Panc1 (cell line): ENCODE measurements around the gene GPD2.

ENCODE experiments used
- POLR2AphosphoS5 ChIP-seq: IDR thresholded peaks from 2 replicates; pipeline ENCODE4 v1.6.1; 2012; ENCODE audit warnings: mild to moderate bottlenecking, low read depth, low read length, moderate library complexity
- SIN3A ChIP-seq: IDR thresholded peaks from 2 replicates; pipeline ENCODE4 v1.6.1; 2012; ENCODE audit warnings: low read depth, mild to moderate bottlenecking, low read length, moderate library complexity, borderline replicate concordance; ENCODE audit not compliant: insufficient read depth
- TF ChIP-seq, protein P1 (sequence below): fragments of 450-650 bp; IDR thresholded peaks from 2 replicates; pipeline ENCODE4 v1.5.1; 2017; ENCODE audit warnings: mild to moderate bottlenecking
- TF ChIP-seq, protein P2 (sequence below), 2 experiments: IDR thresholded peaks; 2 replicates each; pipeline ENCODE4 v1.6.1; 2011 to 2012; ENCODE audit warnings: low read depth in 2 of 2, control low read depth in 1 of 2, low read length in 1 of 2, mild to moderate bottlenecking in 1 of 2, moderate library complexity in 1 of 2; ENCODE audit not compliant: insufficient read depth in 1 of 2

DNA sequence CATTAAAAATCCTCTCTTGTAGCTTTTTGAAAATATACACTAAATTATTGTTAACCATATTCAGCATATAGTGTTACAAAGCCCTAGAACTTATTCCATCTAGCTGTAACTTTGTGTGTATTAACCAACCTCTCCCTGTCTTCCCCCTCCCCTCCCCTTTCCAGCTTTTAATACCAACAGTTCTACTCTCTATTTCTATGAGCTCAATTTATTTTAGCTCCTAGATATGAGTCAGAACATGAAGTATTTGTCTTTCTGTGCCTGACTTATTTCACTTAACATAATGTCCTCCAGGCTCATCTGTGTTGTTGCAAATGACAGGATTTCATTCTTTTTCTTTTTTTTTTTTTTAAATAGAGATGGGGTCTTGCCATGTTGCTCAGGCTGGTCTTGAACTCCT is 45.1 kb downstream of the GPD2 start:
- TF ChIP-seq, protein P1, sequence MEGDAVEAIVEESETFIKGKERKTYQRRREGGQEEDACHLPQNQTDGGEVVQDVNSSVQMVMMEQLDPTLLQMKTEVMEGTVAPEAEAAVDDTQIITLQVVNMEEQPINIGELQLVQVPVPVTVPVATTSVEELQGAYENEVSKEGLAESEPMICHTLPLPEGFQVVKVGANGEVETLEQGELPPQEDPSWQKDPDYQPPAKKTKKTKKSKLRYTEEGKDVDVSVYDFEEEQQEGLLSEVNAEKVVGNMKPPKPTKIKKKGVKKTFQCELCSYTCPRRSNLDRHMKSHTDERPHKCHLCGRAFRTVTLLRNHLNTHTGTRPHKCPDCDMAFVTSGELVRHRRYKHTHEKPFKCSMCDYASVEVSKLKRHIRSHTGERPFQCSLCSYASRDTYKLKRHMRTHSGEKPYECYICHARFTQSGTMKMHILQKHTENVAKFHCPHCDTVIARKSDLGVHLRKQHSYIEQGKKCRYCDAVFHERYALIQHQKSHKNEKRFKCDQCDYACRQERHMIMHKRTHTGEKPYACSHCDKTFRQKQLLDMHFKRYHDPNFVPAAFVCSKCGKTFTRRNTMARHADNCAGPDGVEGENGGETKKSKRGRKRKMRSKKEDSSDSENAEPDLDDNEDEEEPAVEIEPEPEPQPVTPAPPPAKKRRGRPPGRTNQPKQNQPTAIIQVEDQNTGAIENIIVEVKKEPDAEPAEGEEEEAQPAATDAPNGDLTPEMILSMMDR: no peak
- TF ChIP-seq SIN3A (no peak), POLR2AphosphoS5 (no peak)
- TF ChIP-seq, protein P2, sequence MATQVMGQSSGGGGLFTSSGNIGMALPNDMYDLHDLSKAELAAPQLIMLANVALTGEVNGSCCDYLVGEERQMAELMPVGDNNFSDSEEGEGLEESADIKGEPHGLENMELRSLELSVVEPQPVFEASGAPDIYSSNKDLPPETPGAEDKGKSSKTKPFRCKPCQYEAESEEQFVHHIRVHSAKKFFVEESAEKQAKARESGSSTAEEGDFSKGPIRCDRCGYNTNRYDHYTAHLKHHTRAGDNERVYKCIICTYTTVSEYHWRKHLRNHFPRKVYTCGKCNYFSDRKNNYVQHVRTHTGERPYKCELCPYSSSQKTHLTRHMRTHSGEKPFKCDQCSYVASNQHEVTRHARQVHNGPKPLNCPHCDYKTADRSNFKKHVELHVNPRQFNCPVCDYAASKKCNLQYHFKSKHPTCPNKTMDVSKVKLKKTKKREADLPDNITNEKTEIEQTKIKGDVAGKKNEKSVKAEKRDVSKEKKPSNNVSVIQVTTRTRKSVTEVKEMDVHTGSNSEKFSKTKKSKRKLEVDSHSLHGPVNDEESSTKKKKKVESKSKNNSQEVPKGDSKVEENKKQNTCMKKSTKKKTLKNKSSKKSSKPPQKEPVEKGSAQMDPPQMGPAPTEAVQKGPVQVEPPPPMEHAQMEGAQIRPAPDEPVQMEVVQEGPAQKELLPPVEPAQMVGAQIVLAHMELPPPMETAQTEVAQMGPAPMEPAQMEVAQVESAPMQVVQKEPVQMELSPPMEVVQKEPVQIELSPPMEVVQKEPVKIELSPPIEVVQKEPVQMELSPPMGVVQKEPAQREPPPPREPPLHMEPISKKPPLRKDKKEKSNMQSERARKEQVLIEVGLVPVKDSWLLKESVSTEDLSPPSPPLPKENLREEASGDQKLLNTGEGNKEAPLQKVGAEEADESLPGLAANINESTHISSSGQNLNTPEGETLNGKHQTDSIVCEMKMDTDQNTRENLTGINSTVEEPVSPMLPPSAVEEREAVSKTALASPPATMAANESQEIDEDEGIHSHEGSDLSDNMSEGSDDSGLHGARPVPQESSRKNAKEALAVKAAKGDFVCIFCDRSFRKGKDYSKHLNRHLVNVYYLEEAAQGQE (IDR thresholded peaks at IDR 0.05; ENCODE audit: insufficient read depth in 1 of 2, low read depth in 2 of 2, low read length in 1 of 2): no peak
